Muscle layer of colon (tissue), 2 donors: ENCODE data around the gene PHLDA2.

Experiments
- H3K27ac ChIP-seq: one replicate; pipeline ENCODE4 v1.7.0; 2013; ENCODE audit warnings: low read depth, mild to moderate bottlenecking, low read length, moderate library complexity
- H3K27me3 ChIP-seq, 2 donors: one replicate each; pipeline ENCODE4 v1.7.0; 2013; ENCODE audit warnings: low read length in 2 of 2, mild to moderate bottlenecking in 2 of 2; ENCODE audit not compliant: insufficient read depth in 2 of 2, control insufficient read depth in 1 of 2
- H3K36me3 ChIP-seq: one replicate; pipeline ENCODE4 v1.7.0; 2013; ENCODE audit warnings: mild to moderate bottlenecking, low read length; ENCODE audit not compliant: insufficient read depth
- H3K4me1 ChIP-seq: one replicate; pipeline ENCODE4 v1.7.0; 2013; ENCODE audit warnings: mild to moderate bottlenecking, low read length; ENCODE audit not compliant: insufficient read depth
- H3K4me3 ChIP-seq, 2 donors: one replicate each; pipeline ENCODE4 v1.7.0; 2013; ENCODE audit warnings: low read length in 2 of 2, low read depth in 1 of 2, mild to moderate bottlenecking in 1 of 2, moderate library complexity in 1 of 2
- H3K9ac ChIP-seq: one replicate; pipeline ENCODE4 v1.7.0; 2013; ENCODE audit warnings: low read length
- H3K9me3 ChIP-seq: one replicate; pipeline ENCODE4 v1.7.0; 2013; ENCODE audit warnings: mild to moderate bottlenecking, low read length
- donor health status: abdominal sarcoma.
- donor health status: Adenocarcinoma of cecum.

Gene PHLDA2

DNA sequence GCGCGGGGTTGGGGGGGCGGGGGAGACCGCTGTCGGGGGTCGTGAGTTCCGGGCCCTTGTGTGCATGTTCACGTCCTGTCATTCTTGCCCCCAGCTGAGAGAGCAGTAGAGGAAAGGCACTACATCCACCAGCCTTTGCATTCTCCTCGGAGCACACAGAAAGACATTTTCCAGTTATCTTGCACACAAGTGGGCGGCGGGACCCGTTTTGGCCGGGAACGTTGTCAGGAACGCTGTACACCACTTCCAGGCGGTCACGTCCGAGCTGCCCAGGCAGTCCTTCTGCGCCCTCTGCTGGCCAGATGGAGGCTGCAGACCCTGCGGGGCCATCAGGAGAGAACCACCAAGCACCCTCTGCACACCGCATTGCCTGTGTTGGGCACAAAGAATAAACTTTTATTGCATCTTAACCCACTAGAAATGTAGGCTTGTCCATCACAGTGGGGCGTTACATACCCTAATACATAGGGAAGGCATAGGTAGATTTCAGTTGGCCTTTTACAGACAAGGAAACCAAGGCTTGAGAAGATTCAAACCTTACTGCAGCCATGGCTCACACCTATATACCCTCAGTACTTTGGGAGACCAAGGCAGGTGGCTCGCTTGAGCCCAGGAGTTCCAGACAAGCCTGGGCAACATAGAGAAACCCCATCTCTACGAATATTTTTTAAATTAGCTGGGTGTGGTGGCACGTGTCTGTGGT lies 40.8 kb downstream of the PHLDA2 start:
- Histone ChIP-seq H3K36me3 (no peaks in the 10 kb centered on the region), H3K27me3 (peaks cover 0 to 6% of the 10 kb centered on the region in 2 donors), H3K9ac (no peak overlapping the region), H3K27ac (no peak overlapping the region), H3K9me3 (no peaks in the 10 kb centered on the region), H3K4me1 (peaks cover 20% of the 10 kb centered on the region), H3K4me3 (no peak overlapping the region)

GRCh38 chr11:2887515-2888195 lies 41.6 kb downstream of the PHLDA2 start:
- Histone ChIP-seq H3K27ac (no peak overlapping the region), H3K9ac (no peak overlapping the region), H3K27me3 (peaks cover 0 to 3% of the 10 kb centered on the region in 2 donors), H3K4me3 (no peak overlapping the region), H3K36me3 (no peaks in the 10 kb centered on the region), H3K4me1 (peaks cover 26% of the 10 kb centered on the region), H3K9me3 (no peaks in the 10 kb centered on the region)

- H3K9me3 ChIP-seq, result no peaks in the 10 kb centered on the region
- no peaks in the 10 kb centered on the region for H3K27me3 ChIP-seq
- H3K36me3 ChIP-seq, result no peaks in the 10 kb centered on the region
- H3K9ac ChIP-seq, result no peak overlapping the region
- H3K27ac ChIP-seq, result peak overlapping the region; percentile 0
- H3K4me3 ChIP-seq, result no peak overlapping the region
- H3K4me1 ChIP-seq, result peaks cover 26% of the 10 kb centered on the region
Measured at GRCh38 chr11:2886936-2887335, 42.3 kb downstream of the PHLDA2 start.

- Histone ChIP-seq H3K4me1 (peaks cover 23% of the 10 kb centered on the region), H3K4me3 (no peak overlapping the region), H3K36me3 (no peaks in the 10 kb centered on the region), H3K27ac (peak overlapping the region; percentile 34), H3K27me3 (no peaks in the 10 kb centered on the region), H3K9me3 (no peaks in the 10 kb centered on the region), H3K9ac (no peak overlapping the region)
Measured at GRCh38 chr11:2886191-2886894, 42.9 kb downstream of the PHLDA2 start.

DNA sequence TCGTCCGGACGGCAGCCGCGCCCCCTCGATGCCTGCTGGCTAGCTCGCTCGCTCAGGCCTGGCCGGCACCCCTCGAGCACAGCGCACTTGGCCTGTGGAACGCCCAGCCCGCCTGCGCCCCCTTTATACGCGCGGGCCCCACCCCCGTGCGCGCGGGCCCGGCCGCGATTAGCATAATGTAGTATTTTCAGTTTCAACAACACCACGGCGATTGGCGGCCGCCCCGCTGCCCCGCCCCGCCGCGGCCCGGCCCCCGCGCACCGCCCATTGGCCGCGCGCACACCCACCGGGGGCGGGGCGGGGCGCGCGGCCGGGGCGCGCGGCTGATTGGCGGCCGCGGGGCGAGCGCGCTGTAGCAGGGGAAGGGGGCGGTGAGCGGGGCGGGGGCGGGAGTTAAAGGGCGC lies 43.5 kb downstream of the PHLDA2 start, which contains the start of gene CDKN1C:
CDKN1C (minus strand) TSS at position 98 of the 404 bp plus-strand sequence. CDS start 319 bp downstream, outside the sequence.
- no peaks in the 10 kb centered on the region for H3K27me3 ChIP-seq
- H3K4me1 ChIP-seq, result peaks cover 17% of the 10 kb centered on the region
- H3K9ac ChIP-seq, result no peak within 1 kb of the TSS
- H3K36me3 ChIP-seq, result no peaks in the 10 kb centered on the region
- peak within 1 kb of the TSS; percentile 85 for H3K27ac ChIP-seq
- no peaks in the 10 kb centered on the region for H3K9me3 ChIP-seq
- peak within 1 kb of the TSS; percentile 83 to 85 for H3K4me3 ChIP-seq

DNA sequence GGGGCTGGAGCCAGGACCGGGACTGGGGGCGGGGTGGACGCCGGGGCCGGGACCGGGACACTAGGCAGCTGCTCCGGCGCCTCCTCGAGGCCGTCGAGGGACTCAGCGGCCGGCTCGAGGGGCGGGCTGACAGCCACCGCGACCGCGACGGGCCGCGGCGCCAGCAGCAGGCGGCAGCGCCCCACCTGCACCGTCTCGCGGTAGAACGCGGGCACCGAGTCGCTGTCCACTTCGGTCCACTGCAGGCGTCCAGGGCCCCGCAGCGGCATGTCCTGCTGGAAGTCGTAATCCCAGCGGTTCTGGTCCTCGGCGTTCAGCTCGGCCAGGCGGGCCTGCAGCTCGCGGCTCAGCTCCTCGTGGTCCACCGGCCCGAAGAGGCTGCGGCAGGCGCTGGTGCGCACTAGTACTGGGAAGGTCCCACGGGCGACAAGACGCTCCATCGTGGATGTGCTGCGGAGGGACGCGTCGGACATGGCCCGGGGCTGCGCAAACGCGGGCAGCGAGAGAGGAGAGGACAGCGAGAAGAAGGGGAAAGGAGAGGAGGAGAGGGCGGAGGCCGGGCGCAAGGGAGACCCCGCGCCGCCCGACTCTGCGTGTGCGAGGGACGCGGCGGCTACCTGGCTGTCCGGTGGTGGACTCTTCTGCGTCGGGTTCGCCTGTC lies 44.1 kb downstream of the PHLDA2 start:
- no peak overlapping the region for H3K9ac ChIP-seq
- H3K4me3 ChIP-seq, result peak overlapping the region; percentile 83
- H3K27ac ChIP-seq, result peak overlapping the region; percentile 79
- no peaks in the 10 kb centered on the region for H3K36me3 ChIP-seq
- H3K9me3 ChIP-seq, result no peaks in the 10 kb centered on the region
- H3K27me3 ChIP-seq, result no peaks in the 10 kb centered on the region
- H3K4me1 ChIP-seq, result peaks cover 17% of the 10 kb centered on the region

- Histone ChIP-seq H3K4me3 (peak overlapping the region; percentile 57 to 85), H3K27ac (peak overlapping the region; percentile 94), H3K9ac (peak overlapping the region; percentile 30), H3K9me3 (no peaks in the 10 kb centered on the region), H3K4me1 (peaks cover 17% of the 10 kb centered on the region), H3K27me3 (no peaks in the 10 kb centered on the region), H3K36me3 (peaks cover 6% of the 10 kb centered on the region)
Measured at GRCh38 chr11:2883979-2884815, 45.0 kb downstream of the PHLDA2 start.

GRCh38 chr11:2883640-2883978 lies 45.6 kb downstream of the PHLDA2 start:
- H3K9ac ChIP-seq, result peak overlapping the region; percentile 30
- H3K36me3 ChIP-seq, result peaks cover 12% of the 10 kb centered on the region
- no peaks in the 10 kb centered on the region for H3K27me3 ChIP-seq
- no peaks in the 10 kb centered on the region for H3K9me3 ChIP-seq
- peak overlapping the region; percentile 57 to 71 for H3K4me3 ChIP-seq
- peaks cover 17% of the 10 kb centered on the region for H3K4me1 ChIP-seq
- peak overlapping the region; percentile 94 for H3K27ac ChIP-seq

- Histone ChIP-seq H3K9me3 (no peaks in the 10 kb centered on the region), H3K4me3 (peak overlapping the region in 1 of 2 donors; percentile 57), H3K36me3 (peaks cover 13% of the 10 kb centered on the region), H3K9ac (no peak overlapping the region), H3K27me3 (no peaks in the 10 kb centered on the region), H3K27ac (peak overlapping the region; percentile 94), H3K4me1 (peaks cover 17% of the 10 kb centered on the region)
Measured at GRCh38 chr11:2882396-2883110, 46.7 kb downstream of the PHLDA2 start.

DNA sequence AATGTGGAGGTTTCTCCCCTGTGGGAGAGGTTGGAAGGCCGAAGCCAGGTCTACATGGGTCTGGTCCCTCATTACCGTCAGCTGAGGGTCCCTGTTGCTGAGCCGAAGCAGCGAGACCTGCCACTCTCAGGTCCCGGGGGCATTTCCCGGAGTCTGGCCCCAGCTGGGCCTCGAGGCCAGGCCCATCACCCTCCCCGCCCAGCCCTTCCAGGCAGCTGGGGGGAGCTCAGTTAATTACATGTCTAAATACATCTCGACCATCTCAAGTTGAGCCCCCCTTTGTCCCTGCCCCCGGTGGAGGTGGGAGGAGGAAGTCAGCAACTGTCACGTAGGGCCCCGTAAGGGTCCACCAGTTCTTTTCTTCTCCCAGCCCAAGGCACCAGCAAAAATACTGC lies 47.2 kb downstream of the PHLDA2 start:
- Histone ChIP-seq H3K27ac (no peak overlapping the region), H3K9ac (no peak overlapping the region), H3K4me1 (peaks cover 17% of the 10 kb centered on the region), H3K9me3 (no peaks in the 10 kb centered on the region), H3K4me3 (no peak overlapping the region), H3K36me3 (peaks cover 13% of the 10 kb centered on the region), H3K27me3 (no peaks in the 10 kb centered on the region)
